KOPT-K1 (cell line): ENCODE results near the gene PRSS3.
"Not testable (repeated sequence)": the region's sequence is repeated elsewhere in the genome, so short reads cannot be mapped to it uniquely, and the experiment has no call there.

Experiments
- H3K27ac ChIP-seq: fragments of 200-600 bp; sonication (generic); 2 replicates; pipeline ENCODE4 v1.5.1; 2016; ENCODE audit warnings: antibody characterized with exemption, mild to moderate bottlenecking, low read depth, low read length; ENCODE audit not compliant: poor library complexity, severe bottlenecking
- H3K36me3 ChIP-seq: fragments of 200-600 bp; sonication (generic); 2 replicates; pipeline ENCODE4 v1.5.1; 2017; ENCODE audit warnings: antibody characterized with exemption, mild to moderate bottlenecking, low read length, moderate library complexity; ENCODE audit not compliant: insufficient read depth
- H3K9me3 ChIP-seq: fragments of 200-600 bp; sonication (generic); 2 replicates; pipeline ENCODE4 v1.5.1; 2017; ENCODE audit warnings: antibody characterized with exemption, low read length, mild to moderate bottlenecking; ENCODE audit not compliant: insufficient read depth, poor library complexity, severe bottlenecking

Gene PRSS3

DNA sequence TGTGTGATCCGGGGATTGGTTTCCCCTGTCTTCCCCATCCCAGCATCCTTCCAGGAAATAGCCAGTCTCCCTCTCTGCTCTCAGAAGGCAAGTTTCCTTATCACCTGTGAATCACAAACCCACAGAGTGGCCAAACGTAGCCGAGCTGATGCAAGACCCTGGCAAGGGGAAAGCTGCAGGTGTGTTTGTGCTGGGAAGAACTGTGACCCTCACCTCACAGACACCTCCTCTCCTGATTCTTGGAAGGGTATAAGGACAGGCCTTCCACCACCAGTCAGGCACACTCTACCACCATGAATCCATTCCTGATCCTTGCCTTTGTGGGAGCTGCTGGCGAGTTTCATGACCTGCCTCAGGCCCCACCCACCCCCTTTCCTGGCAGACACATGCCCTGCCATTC is at the start of gene PRSS3:
PRSS3 (plus strand) TSS at position 281 of the 400 bp plus-strand sequence; CDS start at position 294, 13 bp downstream.
- Histone ChIP-seq H3K27ac (no peak within 1 kb of the TSS), H3K9me3 (no peaks in the 10 kb centered on the region), H3K36me3 (no peaks in the 10 kb centered on the region)

DNA sequence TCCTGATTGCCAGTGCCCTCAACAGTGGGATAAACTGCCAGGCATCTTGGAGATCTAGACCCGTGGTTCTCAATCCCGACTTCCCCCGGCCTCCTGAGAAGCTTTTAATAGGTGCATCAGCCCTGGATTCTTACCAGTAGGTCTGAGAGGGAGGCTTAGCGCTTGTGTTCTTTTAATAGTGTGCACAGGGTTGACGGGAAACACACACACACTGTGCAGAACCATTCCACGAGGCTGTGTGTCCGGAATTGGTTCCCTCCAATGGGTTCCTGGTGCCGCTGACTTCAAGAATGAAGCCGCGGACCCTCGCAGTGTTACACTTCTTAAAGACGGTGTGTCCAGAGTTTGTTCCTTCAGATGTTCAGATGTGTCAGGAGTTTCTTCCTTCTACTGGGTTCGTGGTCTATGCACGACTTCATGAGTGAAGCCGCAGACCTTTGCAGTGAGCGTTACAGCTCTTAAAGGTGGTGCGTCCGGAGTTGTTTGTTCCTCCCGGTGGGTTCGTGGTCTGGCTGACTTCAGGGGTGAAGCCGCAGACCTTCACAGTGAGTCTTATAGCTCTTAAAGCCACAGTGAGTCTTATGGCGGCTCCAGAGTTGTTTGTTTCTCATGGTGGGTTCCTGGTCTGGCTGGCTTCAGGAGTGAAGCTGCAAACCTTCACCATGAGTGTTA is 46.6 kb upstream of the PRSS3 start:
- no peaks in the 10 kb centered on the region for H3K36me3 ChIP-seq
- H3K27ac ChIP-seq: no peak overlapping the region
- no peaks in the 10 kb centered on the region for H3K9me3 ChIP-seq

DNA sequence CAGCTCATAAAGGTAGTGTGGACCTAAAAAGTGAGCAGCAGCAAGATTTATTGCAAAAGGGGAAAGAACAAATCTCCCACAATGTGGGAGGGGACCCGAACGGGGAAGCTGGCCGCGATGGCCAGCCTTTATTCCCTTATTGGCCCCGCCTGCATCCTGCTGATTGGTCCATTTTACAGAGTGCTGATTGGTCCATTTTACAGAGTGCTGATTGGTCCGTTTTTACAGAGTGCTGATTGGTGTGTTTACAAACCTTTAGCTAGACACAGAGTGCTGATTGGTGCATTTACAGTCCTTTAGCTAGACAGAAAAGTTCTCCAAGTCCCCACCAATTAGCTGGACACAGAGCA is 46.1 kb upstream of the PRSS3 start:
- not testable (repeated sequence) for H3K9me3 ChIP-seq

DNA sequence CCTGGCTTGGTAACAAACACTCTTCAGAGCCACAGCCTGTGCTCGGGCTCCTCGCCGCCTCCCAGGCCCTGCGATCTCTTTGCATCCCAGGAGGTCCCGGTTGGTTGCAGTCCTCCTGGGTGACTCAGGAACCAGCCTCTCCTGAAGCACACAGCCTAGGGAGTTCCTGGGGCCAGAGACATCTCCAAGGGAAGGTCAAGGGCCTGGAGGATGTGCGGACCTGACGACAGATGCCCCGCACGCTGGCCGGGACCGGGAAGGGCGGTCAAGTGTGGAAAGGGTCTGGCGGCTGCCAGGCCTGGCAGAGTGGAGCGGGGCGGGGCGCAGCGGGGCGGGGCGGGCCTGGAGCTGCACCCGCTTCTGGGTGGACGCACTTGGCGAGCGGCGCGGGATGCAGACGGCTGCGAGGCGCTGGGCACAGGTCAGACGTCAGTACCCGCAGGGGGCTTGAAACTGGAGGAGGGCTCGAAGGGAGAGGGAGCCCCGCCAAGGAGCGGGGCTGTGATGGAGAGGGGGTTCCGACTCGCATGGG is 45.0 kb upstream of the PRSS3 start:
- Histone ChIP-seq H3K9me3 (no peaks in the 10 kb centered on the region), H3K27ac (no peak overlapping the region)

More for the DNA sequence above, 46.1 kb upstream of the PRSS3 start:
- H3K36me3 ChIP-seq, H3K27ac ChIP-seq: not testable (repeated sequence)

DNA sequence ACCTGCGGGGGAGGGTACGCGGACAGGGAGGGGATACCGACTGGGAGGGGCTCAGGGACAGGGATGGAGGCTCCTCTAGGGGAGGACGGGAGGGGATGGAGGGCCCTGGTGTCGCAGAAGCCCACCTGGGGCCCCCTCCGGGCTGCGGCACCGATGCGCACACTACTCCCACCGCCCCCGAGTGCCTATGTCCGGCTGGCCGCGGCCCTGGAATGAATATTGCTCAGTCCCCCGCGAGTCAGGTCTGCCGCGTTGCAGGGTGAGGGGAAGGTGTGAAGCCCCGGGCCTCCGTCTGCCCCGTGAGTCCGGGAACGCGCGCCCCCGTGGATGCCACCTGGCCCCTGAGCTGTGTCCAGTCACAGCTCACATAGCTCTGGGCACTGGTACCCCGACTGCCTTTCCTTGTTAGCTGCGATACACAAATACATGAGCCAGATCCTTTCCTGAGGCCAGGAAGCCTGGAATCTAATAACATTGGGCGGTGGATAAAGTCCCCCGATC is 44.5 kb upstream of the PRSS3 start:
- no peak overlapping the region for H3K27ac ChIP-seq
- no peaks in the 10 kb centered on the region for H3K36me3 ChIP-seq
- H3K9me3 ChIP-seq: no peaks in the 10 kb centered on the region

More for the DNA sequence above, 45.0 kb upstream of the PRSS3 start:
- no peaks in the 10 kb centered on the region for H3K36me3 ChIP-seq

DNA sequence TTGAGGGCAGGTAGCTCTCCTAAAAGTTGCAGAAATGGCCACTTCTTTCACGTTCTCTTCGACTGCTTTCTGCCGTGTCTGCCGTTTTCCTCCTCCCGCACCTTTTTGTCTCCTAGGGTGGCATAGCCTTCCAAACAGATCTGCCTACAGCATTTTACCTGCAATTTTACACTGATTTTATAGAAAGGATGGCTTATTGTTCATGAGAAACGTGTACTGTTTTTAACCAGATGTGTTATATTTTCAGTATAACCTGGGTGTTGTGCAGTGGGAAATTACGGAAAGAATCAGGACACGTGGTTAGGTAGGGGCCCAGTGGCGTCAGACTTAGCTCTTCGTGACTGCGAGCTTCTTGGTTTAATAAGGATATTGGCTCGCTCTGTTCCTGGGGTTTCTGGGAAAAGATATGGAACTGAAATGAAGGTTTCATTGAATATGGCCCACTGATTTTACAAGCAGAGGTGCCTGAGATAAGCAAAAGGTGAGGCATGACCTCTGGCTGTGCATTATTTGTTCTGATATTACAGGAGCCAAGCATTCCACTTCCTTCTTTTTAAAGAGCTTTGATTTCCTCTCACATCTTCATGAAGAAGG is 43.7 kb upstream of the PRSS3 start:
- Histone ChIP-seq H3K9me3 (no peaks in the 10 kb centered on the region), H3K27ac (no peak overlapping the region), H3K36me3 (no peaks in the 10 kb centered on the region)

DNA sequence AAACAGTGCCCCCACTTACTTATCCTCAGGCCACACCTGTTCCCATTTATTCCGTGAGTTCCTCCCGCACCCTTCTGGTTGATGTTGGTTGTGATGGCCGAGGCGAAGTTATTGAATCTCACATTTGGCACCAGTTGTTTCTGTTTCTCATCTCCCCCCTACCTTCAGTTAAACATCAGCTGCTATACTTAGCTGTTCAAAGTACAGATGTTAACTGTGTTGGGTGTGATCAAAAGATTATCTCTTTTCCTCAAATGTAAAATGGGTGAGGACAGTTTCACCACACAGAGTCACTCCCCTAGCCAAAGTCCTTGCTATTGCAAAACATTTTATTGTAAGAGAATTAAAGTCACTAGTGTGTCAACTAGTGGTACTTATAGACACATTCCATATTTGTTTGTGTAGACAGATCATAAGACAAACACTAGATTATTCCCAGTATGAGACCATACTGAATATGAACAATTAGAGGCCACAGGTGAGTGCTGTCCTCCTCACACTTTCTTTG is 43.2 kb upstream of the PRSS3 start:
- H3K9me3 ChIP-seq: no peaks in the 10 kb centered on the region
- no peak overlapping the region for H3K27ac ChIP-seq
- no peaks in the 10 kb centered on the region for H3K36me3 ChIP-seq

DNA sequence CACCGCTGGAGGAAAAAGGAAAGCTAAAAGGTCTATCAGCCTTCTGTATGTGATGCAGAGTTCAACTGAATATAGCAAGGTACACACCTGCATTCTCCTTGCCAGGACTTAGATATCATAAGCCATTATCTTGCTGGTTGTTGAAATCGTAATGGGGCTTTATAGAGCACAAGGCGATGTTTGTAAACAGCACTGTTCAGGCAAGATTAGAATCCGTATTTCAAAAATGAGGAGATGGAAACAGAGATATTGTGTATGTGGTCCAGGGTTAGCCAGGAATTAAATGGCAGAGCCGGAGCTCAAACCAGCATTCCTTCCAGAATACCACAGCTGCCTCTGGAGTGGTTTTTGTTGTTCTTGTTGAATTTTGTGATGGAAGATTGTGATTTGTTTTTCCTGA is 42.6 kb upstream of the PRSS3 start:
- H3K27ac ChIP-seq, H3K9me3 ChIP-seq, H3K36me3 ChIP-seq: not testable (repeated sequence)

DNA sequence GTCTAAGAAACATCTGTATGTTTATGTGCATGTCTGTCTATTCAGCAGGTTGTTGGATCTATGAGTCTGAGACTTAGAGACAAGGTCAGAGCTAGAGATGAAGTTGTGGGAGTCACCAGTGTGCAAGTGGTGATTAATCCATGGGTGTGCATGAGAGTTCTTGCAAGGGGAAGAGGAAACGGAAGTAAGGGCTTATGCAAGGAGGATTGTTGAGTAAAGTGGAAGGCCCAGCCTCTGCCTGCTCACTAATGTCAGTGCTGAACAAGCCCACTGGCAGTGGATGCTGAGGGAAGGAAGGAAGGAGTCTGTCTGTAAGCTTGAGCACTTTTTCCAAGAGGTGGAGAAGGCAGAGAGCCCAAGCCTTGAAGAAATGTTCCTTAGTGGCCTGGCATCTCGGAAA is 35.7 kb upstream of the PRSS3 start:
- H3K36me3 ChIP-seq, H3K27ac ChIP-seq, H3K9me3 ChIP-seq: not testable (repeated sequence)

DNA sequence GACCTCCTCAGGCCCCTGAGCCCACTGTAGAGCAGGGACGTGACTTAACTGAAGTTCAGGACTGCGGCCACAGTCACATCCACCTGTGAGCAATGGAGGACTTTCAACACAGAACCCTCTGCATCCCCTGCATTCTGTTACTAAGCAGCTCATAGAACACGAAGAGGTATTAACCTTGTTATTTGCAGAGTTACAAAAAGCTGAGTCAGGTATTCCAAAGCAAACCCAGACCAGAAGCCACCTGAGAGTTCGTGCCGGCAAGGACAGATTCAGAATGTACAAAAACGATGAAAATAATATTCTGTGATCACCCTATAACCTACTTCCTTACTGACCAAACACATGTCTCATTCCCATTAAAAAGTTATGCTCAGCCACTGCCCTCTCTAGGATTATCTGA is 33.0 kb upstream of the PRSS3 start:
- H3K27ac ChIP-seq: no peak overlapping the region
- no peaks in the 10 kb centered on the region for H3K9me3 ChIP-seq
- H3K36me3 ChIP-seq: no peaks in the 10 kb centered on the region

DNA sequence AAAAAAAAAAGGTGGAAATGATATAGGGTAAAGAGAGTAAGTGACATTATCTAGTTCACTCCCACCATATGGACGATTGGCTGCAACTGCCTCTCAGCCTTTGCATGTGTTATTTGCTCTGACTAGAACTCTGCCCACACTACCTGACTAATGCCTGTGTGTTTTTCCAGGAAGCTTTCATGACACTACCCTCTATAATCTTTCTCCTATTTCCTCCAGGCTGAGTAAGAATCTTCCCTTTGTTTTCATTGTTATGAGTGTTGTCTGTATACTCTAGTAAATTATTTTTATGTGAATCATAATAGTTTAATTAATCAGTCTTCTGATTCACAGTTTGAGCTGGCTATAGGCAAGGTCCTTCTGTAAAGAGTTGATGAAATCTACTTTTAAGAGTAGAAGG is 31.7 kb upstream of the PRSS3 start:
- H3K27ac ChIP-seq, H3K9me3 ChIP-seq, H3K36me3 ChIP-seq: not testable (repeated sequence)

DNA sequence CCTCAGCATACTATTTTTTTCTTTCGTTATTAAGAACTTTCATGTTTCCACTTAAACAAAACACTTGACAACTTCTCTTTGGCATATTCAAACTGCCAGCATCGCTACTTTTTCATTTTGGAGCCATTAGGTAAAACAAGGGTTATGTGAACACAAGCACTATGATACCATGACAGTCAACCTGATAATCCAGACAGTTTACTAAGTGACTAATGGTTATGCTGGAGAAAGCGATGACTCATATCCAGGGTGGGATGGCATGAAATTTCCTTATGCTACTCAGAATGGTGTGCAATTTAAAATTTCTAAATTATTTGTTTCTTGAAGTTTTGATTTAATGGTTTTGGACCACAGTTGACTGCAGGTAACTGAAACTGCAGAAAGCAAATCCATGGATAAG is 29.9 kb upstream of the PRSS3 start:
- no peaks in the 10 kb centered on the region for H3K36me3 ChIP-seq
- no peaks in the 10 kb centered on the region for H3K9me3 ChIP-seq
- no peak overlapping the region for H3K27ac ChIP-seq

DNA sequence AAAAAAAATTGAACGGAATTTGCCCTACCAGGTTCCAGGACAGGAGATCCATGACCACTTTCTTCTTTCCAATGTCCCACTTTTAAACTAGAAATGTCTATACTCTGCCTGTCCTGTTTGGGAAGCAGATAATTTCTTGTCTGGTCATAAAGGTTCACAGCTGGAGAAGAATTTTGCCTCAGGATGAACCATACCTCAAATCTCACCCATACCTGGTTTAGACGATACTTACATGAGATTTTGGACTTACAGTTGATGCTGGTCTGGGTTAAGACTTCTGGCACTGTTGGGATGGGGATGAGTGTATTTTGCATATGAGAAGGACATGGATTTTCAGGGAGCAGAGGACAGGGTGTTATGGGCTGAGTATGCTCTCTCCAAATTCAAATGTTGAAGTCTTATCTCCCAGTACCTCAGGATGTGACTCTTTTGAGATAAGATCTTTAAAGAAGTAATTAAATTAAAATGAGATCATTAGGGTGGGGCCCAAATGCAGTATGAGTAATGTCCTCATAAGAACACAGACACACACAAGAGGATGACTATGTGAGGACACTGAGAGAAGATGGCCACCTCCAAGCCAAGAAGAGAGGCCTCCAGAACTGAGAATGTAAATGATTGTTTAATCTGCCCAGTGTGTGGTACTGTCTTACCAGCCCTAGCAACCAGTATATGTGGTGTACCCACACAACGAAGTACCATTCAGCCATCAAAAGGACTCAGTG is 25.0 kb upstream of the PRSS3 start:
- not testable (repeated sequence) for H3K9me3 ChIP-seq, H3K27ac ChIP-seq, H3K36me3 ChIP-seq

DNA sequence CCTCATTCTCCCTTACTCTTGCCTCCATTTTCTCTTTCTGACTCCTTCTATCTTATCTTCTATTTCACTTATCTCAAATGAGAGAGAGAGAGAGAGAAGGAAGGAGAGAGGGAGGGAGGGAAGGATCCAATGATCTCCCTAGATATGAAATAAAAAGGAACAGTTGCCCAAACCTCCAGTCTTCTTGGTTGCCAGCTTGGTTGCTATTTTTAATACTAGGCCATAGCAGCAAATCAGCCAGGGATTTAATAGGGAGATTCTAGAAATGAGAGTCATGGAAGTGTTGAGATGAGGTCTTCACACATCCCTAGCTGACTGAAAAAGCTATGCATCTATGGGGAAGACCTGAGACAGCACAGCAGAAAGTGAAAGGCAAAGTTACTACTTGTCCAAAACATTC is 22.2 kb upstream of the PRSS3 start:
- H3K27ac ChIP-seq, H3K36me3 ChIP-seq, H3K9me3 ChIP-seq: not testable (repeated sequence)

DNA sequence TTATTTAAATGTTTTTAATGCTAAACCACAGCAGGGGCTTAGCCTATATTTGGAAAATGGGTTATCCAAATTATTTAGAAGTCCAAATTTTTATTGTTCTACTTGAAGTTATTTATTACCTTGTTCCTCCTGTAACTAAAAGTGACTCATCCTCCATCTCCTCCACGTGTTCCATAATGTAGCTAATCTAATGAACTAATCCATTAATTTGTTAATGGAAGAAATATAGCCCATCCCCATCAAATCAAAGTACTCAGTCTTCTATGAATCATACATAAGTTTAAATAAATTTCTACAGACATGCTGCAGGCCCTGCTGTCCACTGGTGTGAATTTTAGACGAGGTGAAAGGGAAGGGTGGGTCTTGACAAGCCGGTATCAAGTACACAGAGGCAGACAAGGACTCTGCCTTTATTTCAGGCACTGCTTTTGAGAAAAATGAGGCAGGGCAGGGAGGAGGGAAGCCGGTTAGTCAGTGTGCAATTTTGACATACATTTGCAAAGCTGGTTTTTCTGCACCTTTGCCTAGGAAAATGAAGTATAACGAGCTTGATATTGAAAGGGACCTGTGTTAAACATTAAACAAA is 21.2 kb upstream of the PRSS3 start:
- H3K27ac ChIP-seq, H3K9me3 ChIP-seq, H3K36me3 ChIP-seq: not testable (repeated sequence)
